Measurements from ENCODE around the gene TSFM.

DNA sequence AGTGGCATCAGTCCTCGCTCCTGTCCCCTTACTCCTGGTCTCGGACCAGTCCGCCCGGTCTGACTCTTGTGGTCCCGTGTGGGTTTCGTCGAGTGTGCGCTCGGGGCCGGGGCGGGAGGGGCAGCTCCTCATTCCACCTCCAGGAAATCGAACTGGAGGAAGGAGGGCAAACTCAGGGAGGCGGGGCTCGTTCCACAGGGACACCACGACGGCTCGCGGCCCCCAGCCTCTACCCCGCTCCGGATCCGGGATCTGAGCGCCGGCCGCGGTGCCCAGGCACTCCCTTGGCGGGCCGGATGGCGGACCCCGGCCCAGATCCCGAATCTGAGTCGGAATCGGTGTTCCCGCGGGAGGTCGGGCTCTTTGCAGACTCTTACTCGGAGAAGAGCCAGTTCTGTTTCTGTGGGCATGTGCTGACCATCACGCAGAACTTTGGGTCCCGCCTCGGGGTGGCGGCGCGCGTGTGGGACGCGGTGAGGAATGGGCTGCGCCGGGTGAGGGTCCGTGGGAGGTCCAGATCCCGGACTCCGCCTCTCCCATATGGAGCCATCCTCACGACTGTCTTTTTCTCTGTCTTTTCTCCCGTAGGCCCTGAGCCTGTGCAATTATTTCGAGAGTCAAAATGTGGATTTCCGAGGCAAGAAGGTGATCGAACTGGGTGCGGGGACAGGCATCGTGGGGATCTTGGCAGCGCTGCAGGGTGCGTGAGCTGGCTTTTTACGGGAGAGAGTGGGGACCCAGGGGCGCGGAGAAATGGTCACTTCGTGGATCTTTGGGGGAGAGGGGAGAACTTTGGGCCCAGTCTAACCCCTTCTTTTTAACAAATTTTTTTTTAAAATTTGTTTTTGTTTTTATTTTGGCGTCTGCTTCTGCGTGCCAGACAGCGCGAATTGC is 9.9 kb upstream of the TSFM start, which contains the start of gene EEF1AKMT3:
- TF ChIP-seq, protein P1, sequence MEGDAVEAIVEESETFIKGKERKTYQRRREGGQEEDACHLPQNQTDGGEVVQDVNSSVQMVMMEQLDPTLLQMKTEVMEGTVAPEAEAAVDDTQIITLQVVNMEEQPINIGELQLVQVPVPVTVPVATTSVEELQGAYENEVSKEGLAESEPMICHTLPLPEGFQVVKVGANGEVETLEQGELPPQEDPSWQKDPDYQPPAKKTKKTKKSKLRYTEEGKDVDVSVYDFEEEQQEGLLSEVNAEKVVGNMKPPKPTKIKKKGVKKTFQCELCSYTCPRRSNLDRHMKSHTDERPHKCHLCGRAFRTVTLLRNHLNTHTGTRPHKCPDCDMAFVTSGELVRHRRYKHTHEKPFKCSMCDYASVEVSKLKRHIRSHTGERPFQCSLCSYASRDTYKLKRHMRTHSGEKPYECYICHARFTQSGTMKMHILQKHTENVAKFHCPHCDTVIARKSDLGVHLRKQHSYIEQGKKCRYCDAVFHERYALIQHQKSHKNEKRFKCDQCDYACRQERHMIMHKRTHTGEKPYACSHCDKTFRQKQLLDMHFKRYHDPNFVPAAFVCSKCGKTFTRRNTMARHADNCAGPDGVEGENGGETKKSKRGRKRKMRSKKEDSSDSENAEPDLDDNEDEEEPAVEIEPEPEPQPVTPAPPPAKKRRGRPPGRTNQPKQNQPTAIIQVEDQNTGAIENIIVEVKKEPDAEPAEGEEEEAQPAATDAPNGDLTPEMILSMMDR (IDR thresholded peaks at IDR 0.05; ENCODE audit: insufficient read depth, low read length, poor library complexity, severe bottlenecking) = no peak
- TF ChIP-seq EZH2phosphoT487 (conservative IDR thresholded peaks at IDR 0.05; ENCODE audit: low read length) = no peak
